NAMALWA (cell line): ENCODE measurements around the gene RAB33B.

Experiments
- DNase-seq: peaks from one replicate; pipeline ENCODE4 v3.0.0-alpha.2; 2015; ENCODE audit warnings: low spot score

RAB33B gene

DNA sequence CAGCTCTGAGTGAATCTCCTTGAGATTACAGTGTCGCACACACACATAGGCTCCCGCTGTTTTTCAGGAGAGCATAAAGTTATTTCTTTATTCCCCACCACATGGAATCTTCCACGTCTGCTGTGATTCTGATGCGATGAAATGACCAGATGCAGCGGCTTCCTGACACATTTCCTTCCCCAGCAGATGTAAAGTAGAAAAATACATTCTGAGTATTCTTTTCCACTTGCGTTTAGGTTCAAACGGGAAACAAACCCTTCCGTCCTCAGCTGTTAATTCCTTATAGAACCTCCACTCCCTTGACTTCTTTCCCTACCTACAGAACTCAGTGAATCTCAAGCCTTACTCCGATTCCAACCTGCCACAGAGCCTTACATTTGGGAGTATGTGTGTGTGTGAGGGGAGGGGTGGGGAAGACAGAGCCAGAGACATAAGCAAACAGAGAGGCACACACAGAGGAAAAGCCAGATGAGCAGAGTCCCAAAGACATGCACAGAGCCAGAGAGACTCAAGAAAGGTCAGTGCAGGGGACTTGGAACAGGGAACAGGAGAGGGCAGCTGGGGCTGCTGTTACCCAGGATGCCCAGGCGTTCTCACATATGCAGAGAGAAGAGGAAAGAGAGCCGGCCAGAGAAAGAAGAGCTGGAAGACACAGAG is 54.8 kb downstream of the RAB33B start:
- DNase-seq, result no peak

DNA sequence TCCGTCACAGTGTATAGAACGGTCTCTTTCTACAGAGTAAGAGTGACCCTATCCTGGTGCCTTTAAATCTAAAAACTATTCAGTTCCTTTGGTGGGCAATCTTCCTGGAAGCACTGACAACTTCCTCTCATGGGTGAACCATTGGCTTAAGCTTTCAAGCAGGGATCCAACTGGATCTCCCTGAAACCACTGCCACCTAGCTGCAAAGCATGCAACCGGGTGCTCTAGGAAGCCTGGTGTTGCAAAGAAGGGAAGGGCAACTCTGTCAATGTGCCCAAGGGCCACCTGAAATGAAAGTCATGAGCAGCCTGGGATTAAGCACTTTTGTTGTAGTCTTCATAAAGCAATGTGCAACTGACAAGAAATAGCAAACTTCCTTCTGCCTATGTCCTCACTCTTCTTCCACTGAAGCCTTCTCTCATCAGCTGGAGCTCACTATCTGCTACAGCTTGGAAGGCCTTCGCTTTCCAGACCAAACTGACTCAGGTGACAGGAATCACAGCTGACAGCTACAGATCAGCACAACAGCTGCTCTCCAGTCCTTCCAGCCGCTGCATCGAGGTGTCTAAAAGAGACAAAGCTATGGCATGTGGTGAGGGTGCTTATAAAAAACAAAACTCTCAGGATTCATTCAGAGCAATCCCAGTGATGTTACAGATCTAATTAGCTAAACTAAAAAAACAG is 55.9 kb downstream of the RAB33B start:
- DNase-seq, result no peak

DNA sequence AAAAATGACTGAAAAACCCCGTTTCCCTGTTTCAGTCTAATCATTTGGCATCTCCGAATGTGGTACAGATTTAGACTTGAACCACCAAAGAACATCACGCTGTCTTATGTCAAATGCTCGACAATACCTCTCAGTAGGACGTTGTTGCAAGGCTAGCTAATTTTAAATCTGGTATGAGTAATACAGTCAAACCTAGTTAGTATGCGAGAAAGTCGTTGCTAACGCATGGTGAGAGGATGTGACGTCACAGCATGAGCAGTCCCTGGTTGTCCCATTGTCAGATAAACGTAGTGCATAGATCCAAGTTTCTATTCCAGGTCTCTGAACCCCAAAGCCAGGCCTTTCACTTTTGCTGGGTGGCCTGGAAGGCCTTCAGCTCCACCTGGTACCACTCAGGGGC is 57.4 kb downstream of the RAB33B start:
- DNase-seq, result no peak

DNA sequence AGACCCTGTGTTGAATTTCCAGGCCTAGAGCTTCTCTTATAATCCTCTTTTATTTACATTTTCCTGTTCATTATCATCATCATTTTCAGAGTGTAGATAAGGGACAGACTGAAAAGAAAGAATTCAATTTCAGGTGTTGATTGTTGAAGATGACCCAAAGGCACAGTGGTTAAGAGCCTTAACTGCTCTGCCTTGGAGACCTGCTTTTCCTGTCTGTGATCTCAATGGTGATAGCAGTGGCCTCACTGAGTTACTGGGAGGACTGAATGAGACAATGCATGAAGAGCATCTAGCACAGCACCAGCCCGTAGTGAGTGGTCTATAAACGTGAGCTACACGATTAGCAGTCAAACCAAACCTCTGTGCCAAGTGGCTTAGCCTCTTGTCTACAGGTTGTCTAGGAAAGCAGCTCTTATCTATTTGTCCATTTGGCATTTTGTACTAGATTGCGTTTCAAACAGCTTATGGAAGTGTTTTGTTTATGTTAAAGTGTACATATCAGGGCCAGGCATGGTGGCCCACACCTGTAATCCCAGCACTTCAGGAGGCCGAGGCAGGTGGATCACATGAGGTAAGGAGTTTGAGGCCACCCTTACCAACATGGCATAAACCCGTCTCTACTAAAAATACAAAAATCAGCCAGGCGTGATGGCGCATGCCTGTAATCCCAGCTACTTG is 60.6 kb downstream of the RAB33B start:
- no peak for DNase-seq

DNA sequence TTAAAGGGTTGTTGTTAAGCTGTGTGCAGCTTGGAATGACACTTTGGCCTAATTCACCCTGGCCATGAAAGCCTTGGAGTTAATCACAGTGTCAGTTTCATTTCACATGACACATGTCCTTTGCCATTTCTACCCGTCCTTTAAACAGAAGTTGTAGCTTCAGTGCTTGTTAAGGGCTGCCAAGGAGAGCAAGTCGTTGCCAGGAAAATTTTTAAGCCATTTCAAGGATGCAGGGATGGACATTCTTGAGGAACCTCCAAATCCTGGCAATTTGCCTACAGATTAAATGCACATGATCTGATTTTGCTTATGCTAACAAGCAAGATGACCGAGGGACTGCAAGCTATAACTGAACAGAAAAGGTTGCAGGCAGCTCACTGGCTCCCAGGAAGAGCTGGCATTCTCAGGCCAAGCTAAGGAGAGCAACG is 61.6 kb downstream of the RAB33B start:
- no peak for DNase-seq

DNA sequence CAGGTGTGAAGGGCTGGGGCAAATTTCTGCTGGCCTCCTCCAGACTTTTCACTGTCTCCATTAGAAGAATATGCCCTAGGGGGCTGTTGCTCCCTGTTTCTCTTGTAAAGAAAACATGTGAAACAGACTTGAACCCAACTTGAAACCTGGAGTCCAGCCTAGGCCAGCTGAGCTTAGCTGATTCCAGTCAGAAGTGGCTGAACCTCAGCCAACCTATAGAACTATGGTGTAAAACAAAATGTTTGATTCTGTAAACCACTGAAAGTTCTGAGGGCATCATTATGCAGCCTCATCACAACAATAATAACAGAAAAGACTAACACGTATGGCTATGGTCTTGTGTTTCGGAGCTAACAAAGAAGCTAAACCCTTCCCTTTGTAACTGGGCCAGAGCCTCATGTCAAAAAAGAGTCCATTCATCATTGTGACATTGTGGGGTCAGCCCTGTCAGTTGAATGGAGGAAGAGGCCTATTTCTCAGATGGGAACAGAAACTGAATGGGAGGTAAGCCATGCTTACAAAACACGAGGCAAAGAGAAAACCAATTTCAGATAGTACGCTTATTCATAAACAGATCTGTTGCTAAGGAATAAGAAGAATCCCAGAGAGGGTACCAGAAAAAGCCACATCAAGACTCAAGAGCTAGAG is 68.0 kb downstream of the RAB33B start:
- DNase-seq, result no peak

DNA sequence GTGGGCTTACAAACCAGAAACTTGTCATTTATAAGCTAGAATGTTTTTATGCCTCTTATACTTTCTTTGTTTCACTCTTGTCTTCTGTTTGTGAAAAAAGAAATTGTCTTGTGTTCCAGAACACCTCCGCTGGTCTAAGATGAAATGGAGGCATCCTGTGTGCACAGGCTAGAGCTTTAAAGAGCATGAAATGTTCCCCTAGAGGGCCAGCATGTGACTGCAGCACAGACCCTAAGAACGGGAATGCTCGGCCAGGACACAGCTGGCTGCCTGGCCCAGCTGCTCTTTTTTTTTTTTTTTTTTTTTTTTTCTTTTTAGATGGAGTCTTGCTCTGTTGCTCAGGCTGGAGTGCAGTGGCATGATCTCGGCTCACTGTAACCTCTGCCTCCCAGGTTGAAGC is 68.5 kb downstream of the RAB33B start:
- no peak for DNase-seq

DNA sequence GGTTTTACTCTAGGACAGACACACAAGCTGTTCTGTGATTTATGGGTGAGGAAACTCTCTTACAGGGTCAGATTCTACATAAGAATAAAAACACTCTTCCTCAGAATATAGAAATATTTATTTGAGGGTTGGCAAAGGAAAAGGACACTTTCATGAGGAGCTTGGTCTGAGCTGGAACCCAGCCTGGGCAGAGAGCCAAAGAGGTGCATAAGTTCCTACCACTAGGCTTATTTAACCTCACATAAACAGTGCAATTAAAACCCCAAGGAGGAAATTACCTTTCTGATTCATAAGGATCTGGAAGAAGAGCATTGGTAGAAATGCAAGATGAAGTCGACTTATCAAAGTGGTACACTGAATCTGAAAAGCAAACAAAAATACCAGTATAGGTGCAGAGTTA is 69.2 kb downstream of the RAB33B start:
- DNase-seq, result no peak

DNA sequence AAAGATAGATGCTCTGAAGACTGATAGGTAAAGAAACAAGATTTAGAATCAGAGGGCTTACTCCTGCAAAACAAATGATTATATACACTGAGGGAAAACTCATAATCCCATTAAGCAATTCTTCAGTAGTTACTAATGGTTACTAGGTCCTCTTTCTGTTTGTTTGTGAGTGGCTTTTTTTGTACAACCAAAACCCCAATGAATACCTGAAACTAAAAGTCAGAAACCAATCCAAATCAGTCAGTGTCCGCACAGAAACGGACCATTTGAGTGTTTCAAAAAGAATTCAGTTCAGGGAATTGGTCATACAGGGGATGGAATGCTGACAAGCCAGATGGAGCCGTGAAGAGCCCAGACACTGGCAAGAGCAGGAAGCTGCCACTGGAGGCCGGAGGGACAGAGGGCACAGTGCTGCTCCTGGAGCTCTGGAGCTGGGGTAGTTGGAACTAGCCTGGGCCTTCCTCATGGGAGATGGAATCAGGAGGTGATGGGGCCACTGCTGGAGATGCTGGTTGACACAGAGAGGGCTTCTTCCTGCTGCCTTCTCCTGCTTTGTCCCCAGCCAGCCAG is 70.2 kb downstream of the RAB33B start:
- no peak for DNase-seq

DNA sequence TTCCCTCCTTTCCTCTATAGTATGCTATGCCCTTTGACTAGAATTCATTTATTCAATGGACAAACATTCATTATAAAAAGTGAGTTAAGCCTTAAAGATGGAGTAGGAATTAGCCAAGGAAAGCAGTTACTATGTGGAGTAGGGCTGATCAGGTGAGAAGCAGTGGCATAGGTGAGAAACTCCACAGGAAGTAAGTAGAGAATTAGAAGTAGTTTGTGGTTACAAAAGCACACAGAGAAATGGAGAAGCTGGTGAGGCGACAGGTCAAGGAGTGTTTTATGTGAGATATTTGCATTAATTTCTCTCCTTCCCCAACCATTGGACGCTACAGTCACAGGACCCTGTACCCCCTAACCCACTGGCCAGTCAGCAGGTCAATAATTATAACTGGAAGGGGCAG is 71.5 kb downstream of the RAB33B start:
- no peak for DNase-seq
